GM19324 (cell line): ENCODE data around the gene UCN2.
A peak's percentile ranks its signal among the peaks of the same experiment; 100 is the strongest.
"Not testable (repeated sequence)": the region's sequence is repeated elsewhere in the genome, so short reads cannot be mapped to it uniquely, and the experiment has no call there.

Experiments used
- ATAC-seq: cut with Tn5 transposase; IDR thresholded peaks from one replicate; pipeline ENCODE4 v1.9.1; 2021; ENCODE audit warnings: mild to moderate bottlenecking, moderate library complexity; ENCODE audit not compliant: unreplicated experiment, low FRiP score

The UCN2 gene

DNA sequence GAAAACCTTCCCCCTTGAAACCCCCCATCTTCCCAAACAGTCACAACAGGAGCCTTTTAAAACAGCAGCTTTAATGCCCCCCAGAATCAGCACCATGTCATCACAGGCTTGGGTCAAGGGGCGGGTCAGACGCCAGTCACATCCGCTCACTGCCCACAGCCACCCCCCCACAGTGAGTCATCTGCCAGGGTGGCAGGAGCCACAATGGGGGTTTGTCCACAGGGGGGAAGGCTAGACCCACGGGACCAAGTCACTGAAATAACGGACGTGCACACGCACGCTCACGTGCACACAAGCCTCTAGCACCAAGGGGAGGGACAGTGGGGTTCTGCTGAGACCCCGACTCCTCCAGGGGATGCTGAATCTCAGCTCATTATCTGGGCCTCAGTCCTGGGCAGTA is 441 bp upstream of the UCN2 start:
- no peak for ATAC-seq

DNA sequence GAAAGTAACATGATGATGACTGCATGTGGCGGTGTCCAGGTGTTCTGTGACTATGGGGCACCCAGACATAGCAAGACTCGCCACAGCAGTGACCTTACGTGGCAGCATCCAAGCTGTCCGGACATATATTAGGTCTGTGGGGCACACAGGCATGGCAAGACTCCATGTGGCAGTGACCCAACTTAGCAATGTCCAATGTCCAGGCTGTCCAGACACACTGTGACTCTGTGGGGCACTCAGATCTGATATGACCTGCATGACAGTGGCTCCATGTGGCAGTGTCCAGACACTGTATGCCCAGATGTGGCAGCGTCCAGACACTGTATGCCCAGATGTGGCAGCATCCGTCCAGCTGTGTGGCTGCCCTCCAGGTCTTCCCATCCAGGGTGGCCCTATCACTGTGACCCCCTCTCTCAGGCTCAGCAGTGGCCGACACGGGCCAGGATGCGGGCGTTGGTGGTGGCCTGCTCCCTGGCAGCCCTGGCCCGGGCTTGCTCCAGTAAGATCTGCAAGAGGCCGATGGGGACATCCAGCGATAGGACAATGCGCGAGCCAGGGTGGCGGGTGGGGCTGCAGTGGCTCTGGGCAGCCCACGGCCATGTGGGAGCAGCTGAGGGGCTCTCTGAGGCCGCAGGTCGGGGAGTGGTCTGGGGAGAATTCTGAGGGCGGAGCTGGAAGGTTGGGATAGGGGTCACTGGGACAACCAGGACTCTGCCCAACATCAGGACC is 1.1 kb downstream of the UCN2 start:
- ATAC-seq, result no peak

DNA sequence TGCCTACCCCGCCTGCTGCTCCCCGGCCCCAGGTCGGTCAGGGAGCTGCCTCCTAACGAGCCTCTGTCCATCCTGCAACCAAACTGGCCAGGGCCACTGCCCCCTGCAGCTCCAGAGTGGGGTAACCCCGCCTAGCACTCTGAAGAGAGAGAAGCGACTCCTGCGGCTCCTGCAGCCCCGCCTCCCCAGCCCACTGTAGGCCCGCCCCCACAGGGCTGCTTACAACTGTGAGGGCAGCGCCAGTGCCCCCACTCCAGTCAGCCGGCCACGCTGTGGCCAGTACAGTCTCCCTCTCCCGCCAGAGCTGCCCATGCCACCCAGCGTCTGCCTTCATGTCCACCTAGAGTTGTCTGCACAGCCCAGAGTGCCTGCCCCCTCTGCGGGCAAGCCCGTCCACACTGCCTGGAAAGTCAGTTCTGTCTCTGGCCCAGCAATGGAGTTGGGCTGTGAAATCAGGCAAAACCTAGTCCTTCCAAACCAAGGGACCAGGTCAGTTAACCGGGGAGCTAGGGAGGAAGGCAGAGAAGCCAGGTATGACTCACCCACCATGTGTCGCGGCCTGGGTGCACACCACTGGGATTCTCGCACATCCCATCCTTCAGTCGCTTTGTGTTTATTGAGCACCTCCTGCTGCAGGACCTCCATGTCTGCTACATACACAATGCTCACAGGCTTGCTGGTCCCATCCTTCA is 2.4 kb downstream of the UCN2 start:
- ATAC-seq, result no peak

DNA sequence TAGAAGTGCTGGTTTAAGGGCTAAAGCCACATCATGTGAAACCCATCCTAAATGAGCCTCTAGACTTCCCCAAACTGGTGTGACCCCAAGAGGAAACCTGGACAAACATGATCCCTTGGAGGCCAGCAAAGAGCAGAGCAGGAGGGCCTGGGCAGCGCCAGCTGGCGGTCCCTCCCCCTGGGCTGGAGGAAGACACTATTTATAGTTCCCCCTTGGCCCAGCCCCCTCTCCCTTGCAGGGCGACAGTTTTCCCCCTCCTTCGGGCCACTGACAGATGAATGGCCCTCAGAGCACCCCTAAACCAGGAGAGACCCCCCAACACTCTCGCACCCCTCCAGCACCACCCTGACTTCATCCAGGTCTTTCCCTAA is 2.9 kb downstream of the UCN2 start:
- ATAC-seq, result no peak

GRCh38 chr3:48558493-48559134 is 5.0 kb downstream of the UCN2 start:
- ATAC-seq, result no peak

DNA sequence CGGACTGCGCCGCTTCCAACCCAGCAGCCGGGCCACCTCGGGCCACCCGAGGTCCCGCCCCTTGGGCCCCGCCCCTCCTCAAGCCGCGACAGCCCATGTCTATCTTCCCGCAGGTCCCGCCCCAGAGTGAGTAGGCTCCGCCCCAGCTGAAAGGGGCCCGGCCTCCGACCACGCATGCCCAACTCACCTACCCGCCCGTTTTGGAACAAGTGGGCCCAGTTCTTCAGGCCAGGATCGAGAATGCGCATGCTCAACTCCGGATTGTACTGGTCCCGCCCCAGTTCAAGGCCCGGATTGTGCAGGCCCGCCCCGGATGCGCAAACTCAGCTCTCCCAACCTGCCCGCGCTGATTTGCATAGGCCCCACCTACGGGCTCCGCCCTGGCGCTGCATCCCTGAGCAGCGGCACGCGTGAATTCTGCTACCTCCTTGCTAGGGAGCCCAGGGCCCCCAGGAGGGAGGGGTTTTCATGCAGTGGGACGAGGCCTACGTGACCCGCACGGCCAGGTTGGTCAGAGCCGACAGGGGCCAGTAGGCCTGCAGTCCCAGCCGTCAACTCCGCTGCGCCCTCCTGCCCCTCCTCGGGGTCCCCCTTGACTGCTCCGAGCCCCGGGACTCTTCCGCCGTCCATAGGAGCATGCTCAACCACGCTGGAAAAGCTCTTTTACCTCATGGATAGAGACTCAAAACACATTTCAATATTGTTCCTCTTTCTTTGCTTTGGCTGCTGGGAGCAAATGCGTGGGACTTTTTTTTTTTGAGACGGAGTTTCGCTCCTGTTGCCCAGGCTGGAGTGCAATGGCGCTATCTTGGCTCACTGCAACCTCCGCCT is 6.6 kb downstream of the UCN2 start, which contains the start of gene PFKFB4:
PFKFB4 (minus strand) TSS at position 8 of the 831 bp plus-strand sequence. CDS start 26 bp downstream, outside the sequence.
- ATAC-seq, result peak; percentile 94

GRCh38 chr3:48555949-48556795 is 7.4 kb downstream of the UCN2 start:
- ATAC-seq, result no peak

GRCh38 chr3:48555231-48555948 is 8.2 kb downstream of the UCN2 start:
- no peak for ATAC-seq

DNA sequence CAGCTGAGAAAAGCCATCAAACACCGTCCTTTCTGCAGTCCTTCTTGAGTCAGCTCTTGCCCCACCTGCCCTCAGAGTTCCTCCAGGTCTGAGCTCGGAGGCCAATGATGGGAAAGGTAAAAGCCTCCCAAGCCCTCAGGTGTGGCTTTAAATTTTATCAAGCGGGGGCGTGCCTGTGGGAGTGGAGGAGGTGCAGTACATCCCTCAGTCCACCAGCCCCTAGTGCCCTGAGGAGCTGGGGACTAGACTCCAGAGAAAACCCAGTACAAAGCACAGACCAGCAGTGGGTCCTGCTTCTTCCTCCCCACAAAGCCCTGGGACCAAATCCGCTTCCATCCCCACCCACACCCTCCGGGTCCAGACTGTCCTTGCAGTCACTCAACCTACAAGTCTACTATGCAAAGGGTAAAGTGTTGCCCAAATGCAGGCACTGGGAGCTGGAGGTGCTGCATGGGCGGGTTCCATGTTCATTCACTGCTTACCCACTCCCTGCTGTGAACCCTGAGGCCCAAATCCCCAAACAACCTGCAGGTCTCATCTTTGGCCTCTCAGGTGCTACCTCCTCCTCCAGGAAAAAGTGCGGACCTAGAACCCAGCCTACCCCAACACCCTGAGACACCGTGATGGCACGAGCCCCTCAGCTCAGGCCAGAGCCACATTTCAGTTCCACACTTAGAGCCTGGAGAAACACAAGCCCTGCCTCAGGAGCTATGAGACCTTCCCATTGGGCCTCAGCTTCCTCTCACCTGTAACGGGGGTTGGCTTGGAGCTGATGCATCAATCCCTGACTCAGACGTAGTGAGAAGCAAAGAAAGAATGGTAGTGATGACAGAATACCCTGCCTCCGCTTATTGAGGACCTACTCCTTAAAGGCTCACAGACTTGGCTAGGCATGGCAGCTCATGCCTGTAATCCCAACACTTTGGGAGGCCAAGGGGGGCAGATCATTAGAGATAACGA is 9.4 kb downstream of the UCN2 start:
- no peak for ATAC-seq

- no peak for ATAC-seq
Observed at GRCh38 chr3:48553361-48553760, 10.2 kb downstream of the UCN2 start.

GRCh38 chr3:48552111-48552951 is 11.2 kb downstream of the UCN2 start:
- no peak for ATAC-seq

DNA sequence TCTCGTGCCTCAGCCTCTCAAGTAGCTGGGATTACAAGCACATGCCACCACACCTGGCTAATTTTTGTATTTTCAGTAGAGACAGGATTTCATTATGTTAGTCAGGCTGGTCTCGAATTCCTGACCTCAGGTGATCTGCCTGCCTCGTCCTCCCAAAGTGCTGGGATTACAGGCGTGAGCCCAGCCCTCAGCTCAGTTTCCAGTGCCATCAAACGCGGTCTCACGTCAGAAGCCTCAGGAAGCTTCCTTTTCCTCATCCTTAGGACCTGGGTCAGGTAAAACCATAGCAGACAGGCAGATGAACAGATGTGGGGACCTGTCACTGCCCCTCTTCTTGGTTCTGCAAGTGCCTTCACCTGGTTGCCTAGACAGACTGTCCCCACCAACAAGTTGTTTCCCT is 11.9 kb downstream of the UCN2 start:
- not testable (repeated sequence) for ATAC-seq

DNA sequence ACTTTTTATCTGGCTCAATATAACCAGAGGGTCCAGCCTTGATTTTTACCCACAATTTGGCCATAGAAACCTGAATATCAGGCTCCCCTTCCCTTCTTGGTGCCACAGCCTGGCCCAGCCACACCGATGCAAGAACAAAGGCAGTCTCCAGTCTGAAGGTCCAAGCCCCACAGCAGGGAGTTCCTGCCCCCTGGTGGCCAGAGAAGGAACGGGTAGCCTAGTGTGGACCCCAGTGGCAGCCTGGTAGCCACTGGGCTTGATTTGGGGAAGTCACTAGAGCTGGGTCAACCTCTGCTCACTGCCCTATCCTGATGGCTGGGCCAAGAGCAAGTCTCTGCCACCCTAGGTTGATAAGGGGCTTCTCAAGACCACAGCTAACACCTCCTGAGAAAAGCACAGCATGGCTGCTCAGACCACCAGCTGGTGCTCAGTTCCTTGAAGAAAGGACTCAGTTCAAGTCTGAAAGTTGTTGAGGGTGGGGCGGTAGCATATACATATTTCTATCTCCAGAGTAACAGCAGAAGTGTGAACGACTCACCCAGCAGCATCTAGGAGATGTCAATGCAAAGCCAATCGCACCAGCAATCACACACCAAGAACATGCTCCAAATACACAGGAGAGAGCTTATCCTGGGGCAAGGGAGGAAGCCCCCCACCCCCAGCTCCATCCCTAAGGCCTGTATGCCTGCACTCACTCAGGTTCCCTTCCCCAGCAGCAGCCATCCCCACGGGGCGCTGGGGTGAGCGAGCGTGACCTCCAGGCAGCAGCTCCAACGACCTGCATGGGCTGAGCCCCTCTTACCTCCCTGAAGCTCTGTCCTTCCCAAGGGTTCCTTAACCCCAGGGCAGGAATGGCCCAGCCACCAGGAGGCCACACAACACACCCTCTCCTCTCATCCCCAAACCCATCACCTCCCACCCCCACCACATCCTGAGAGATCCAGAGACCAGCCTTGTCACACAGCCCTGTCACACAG is 14.6 kb downstream of the UCN2 start:
- no peak for ATAC-seq

- ATAC-seq, result no peak
Observed at GRCh38 chr3:48548126-48548525, 15.5 kb downstream of the UCN2 start.

DNA sequence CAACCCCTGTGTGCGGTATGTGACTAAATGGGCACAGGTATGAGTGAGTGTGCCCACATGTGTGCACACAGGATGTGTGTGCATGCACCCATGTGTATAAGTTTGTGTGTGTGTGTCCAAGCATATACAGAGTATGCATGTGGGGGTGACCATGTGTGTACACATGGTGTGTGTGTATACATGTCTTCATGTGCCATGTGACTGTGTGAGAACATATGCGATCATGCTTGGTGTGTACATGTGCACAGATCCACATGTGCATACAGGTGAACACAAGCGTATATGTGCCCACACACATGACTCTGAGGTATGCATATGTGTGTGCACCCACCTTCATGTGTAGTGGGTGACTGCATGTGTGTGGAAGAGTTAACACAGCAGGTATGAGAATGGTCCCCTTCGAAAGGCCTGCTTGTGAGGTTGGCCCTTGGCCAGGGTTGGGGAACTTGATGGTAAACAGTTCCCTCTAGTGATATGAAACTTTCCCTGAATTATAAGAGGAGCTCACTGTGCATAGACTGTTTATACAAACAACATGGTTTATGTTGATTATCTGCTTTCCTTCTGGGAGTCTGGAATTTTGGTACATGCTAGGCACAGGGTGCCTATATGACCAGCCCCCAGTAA is 17.3 kb downstream of the UCN2 start:
- no peak for ATAC-seq

DNA sequence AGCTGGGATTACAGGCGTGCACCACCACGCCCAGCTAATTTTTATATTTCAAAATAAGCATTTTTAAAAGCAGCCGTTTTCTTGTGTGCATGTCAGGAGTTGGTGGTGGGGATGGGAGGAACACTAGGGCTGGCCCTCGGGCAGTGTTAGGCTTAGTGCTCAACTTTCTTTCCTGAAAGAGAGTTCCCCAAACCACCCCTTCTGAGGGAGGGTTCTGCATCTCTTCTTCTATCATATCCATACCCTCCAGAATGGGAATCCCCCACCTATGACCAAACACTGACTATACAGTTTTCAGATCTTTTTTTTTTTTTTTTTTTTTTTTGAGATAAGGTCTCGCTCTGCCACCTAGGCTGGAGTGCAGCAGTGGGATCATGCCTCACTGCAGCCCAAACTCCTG is 19.4 kb downstream of the UCN2 start:
- ATAC-seq, result no peak
